HCT116 (cell line): ENCODE measurements around the gene OLFML2B.
A peak's percentile ranks its signal among the peaks of the same experiment; 100 is the strongest.

Source experiments
- ATF3 ChIP-seq: IDR thresholded peaks from 2 replicates; pipeline ENCODE4 v1.6.1; 2012
- CTCF ChIP-seq, 3 experiments: fragments of 200-600 bp in 1 of 3; sonication (generic) in 1 of 3; IDR thresholded peaks in 2 of 3; conservative IDR thresholded peaks in 1 of 3; 2 replicates each; pipeline ENCODE4 v1.5.1; 2012 to 2017; ENCODE audit warnings: low read depth in 2 of 3, low read length in 2 of 3, antibody characterized with exemption in 1 of 3, borderline replicate concordance in 1 of 3, control low read depth in 1 of 3, mild to moderate bottlenecking in 1 of 3, mixed read lengths in 1 of 3, mixed run types in 1 of 3, moderate library complexity in 1 of 3; ENCODE audit not compliant: insufficient read depth in 1 of 3
- EGR1 ChIP-seq: IDR thresholded peaks from 2 replicates; pipeline ENCODE4 v1.6.1; 2012; ENCODE audit warnings: low read depth
- EZH2 ChIP-seq: fragments of 200-600 bp; sonication (generic); IDR thresholded peaks from 2 replicates; pipeline ENCODE4 v1.6.1; 2017; ENCODE audit warnings: antibody characterized with exemption, mixed run types
- EZH2phosphoT487 ChIP-seq: fragments of 200-600 bp; IDR thresholded peaks from 2 replicates; pipeline ENCODE4 v1.6.1; 2018; ENCODE audit warnings: antibody characterized with exemption, borderline replicate concordance
- POLR2A ChIP-seq: IDR thresholded peaks from 2 replicates; pipeline ENCODE4 v1.7.0; 2011; ENCODE audit warnings: borderline replicate concordance; ENCODE audit not compliant: insufficient read depth, insufficient read length; ENCODE audit errors: extremely low read depth
- ZNF274 ChIP-seq: fragments of 200-500 bp; sonication (Bioruptor generic); IDR thresholded peaks from 2 replicates; pipeline ENCODE4 v1.6.1; 2014; ENCODE audit warnings: mild to moderate bottlenecking, low read depth, low read length, inconsistent platforms
- TF ChIP-seq, protein P1 (sequence below): IDR thresholded peaks from 2 replicates; pipeline ENCODE4 v1.6.1; 2012

GRCh38 chr1:162070094-162070748, 46.6 kb upstream of the OLFML2B start:
- no peak for TF ChIP-seq POLR2A
- TF ChIP-seq EZH2phosphoT487: no peak
- TF ChIP-seq ZNF274: no peak
- TF ChIP-seq CTCF (IDR thresholded peaks at IDR 0.05 in 2 of 3, conservative IDR thresholded peaks at IDR 0.05 in 1 of 3; ENCODE audit: borderline replicate concordance in 1 of 3, insufficient read depth in 1 of 3, low read depth in 2 of 3, low read length in 2 of 3): no peak
- TF ChIP-seq ATF3: no peak
- TF ChIP-seq EGR1: no peak
- TF ChIP-seq EZH2: no peak
- TF ChIP-seq, protein P1, sequence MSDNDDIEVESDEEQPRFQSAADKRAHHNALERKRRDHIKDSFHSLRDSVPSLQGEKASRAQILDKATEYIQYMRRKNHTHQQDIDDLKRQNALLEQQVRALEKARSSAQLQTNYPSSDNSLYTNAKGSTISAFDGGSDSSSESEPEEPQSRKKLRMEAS: 0 out of 2 replicates have a peak, but pooled peaks have one; percentile 13
